CD4-positive, CD25-positive, alpha-beta regulatory T cell (primary cell): Measurements from ENCODE around the gene ACTC1. TPM values are rescaled to one million over a fixed set of nuclear protein-coding genes. Genes with fewer than 3 reads are reported as not detected.

Experiments used
- ATAC-seq, 2 donors: fragments of 150-1000 bp; cut with Tn5 transposase; one replicate each; pipeline ENCODE4 v1.10.0; 2021; ENCODE audit warnings: low read depth in 2 of 2, moderate number of reproducible peaks in 2 of 2, moderate library complexity in 1 of 2
- DNase-seq, 3 donors: peaks; one replicate each; pipeline versions ENCODE4 v3.0.0 to v3.0.0-alpha.2; 2012 to 2022; ENCODE audit warnings: mixed read lengths in 1 of 3
- H3K27ac ChIP-seq: one replicate; pipeline ENCODE4 v1.7.0; 2013; ENCODE audit warnings: mild to moderate bottlenecking, low read length; ENCODE audit not compliant: insufficient read depth, poor library complexity, severe bottlenecking
- H3K27me3 ChIP-seq: one replicate; pipeline ENCODE4 v1.7.0; 2013; ENCODE audit warnings: low read length; ENCODE audit not compliant: control insufficient read depth, insufficient read depth
- H3K36me3 ChIP-seq: one replicate; pipeline ENCODE4 v1.7.0; 2013; ENCODE audit warnings: mild to moderate bottlenecking, low read length, moderate library complexity; ENCODE audit not compliant: control insufficient read depth, insufficient read depth
- H3K4me1 ChIP-seq: 2 replicates; pipeline ENCODE4 v1.7.0; 2013; ENCODE audit warnings: mild to moderate bottlenecking, low read length; ENCODE audit not compliant: insufficient read depth, control insufficient read depth, poor library complexity, severe bottlenecking
- H3K4me3 ChIP-seq: one replicate; pipeline ENCODE4 v1.7.0; 2013; ENCODE audit warnings: low read depth, mild to moderate bottlenecking, low read length, moderate library complexity
- H3K9me3 ChIP-seq, 2 experiments: 1 replicate in 1 of 2; 2 replicates in 1 of 2; pipeline ENCODE4 v1.7.0; 2013; ENCODE audit warnings: low read length in 2 of 2, mild to moderate bottlenecking in 1 of 2, moderate library complexity in 1 of 2; ENCODE audit not compliant: control insufficient read depth in 2 of 2
- H3K27ac Mint-ChIP-seq, 3 donors: one replicate each; pipeline ENCODE4 v1.8.0; 2020 to 2022; ENCODE audit warnings: mild to moderate bottlenecking in 3 of 3, mixed read lengths in 3 of 3, moderate library complexity in 2 of 3
- H3K27me3 Mint-ChIP-seq: one replicate; pipeline ENCODE4 v1.8.0; 2022; ENCODE audit warnings: mild to moderate bottlenecking, mixed read lengths
- H3K36me3 Mint-ChIP-seq: one replicate; pipeline ENCODE4 v1.8.0; 2020; ENCODE audit warnings: mixed read lengths
- H3K4me1 Mint-ChIP-seq, 4 donors: one replicate each; pipeline ENCODE4 v1.8.0; 2020 to 2022; ENCODE audit warnings: mixed read lengths in 4 of 4, mild to moderate bottlenecking in 1 of 4
- H3K4me3 Mint-ChIP-seq, 4 donors: one replicate each; pipeline ENCODE4 v1.8.0; 2020 to 2022; ENCODE audit warnings: mild to moderate bottlenecking in 4 of 4, mixed read lengths in 4 of 4, moderate library complexity in 3 of 4
- H3K9me3 Mint-ChIP-seq, 7 donors: one replicate each; pipeline ENCODE4 v1.8.0; 2020 to 2022; ENCODE audit warnings: mixed read lengths in 7 of 7, mild to moderate bottlenecking in 3 of 7, moderate library complexity in 2 of 7
- polyA plus RNA-seq, 4 donors: library from polyadenylated mRNA; unstranded; fragments of 300-500 nt; fragmentation: Illumina TruSeq; gene quantifications; one replicate each; pipeline ENCODE4 v1.2.3, GENCODE V29; 2021
- total RNA-seq: library from RNA; stranded (reverse); gene quantifications from one replicate; pipeline ENCODE4 v1.2.3, GENCODE V29; 2022

ACTC1 gene
- total and polyA plus RNA-seq, 5 donors from 2014 or later: not detected

- peak within 1 kb of the TSS in 1 of 4 donors; percentile 68 for H3K4me3 Mint-ChIP-seq
- no peak within 1 kb of the TSS for H3K27ac ChIP-seq
- H3K4me1 ChIP-seq: no peaks in the 10 kb centered on the region
- no peaks in the 10 kb centered on the region for H3K9me3 ChIP-seq
- no peak within 1 kb of the TSS for H3K27ac Mint-ChIP-seq
- no peak within 1 kb of the TSS for H3K4me3 ChIP-seq
- H3K36me3 ChIP-seq: no peaks in the 10 kb centered on the region
- H3K27me3 Mint-ChIP-seq: peaks cover 65% of the 10 kb centered on the region
- H3K36me3 Mint-ChIP-seq: no peaks in the 10 kb centered on the region
- DNase-seq (peak in 1 of 3 donors; percentile 2), ATAC-seq (no peak)
- H3K4me1 Mint-ChIP-seq: peaks cover 0 to 9% (median 3%) of the 10 kb centered on the region in 4 donors
- H3K9me3 Mint-ChIP-seq: no peaks in the 10 kb centered on the region
- H3K27me3 ChIP-seq: peaks cover 39% of the 10 kb centered on the region
Measured at GRCh38 chr15:34754674-34755418, 40.5 kb downstream of the ACTC1 start, which contains the start of gene GJD2. TSS of gene GJD2 (minus strand) at chr15:34754998. CDS start at chr15:34754488, 510 bp downstream.

- H3K27me3 ChIP-seq: peaks cover 39% of the 10 kb centered on the region
- Mint-ChIP-seq H3K27me3 (peaks cover 71% of the 10 kb centered on the region), H3K4me3 (peak overlapping the region in 1 of 4 donors; percentile 68), H3K9me3 (no peaks in the 10 kb centered on the region), H3K4me1 (peaks cover 0 to 9% (median 3%) of the 10 kb centered on the region in 4 donors), H3K36me3 (no peaks in the 10 kb centered on the region), H3K27ac (no peak overlapping the region)
- H3K27ac ChIP-seq: no peak overlapping the region
- H3K4me1 ChIP-seq: no peaks in the 10 kb centered on the region
- DNase-seq: no peak
- ATAC-seq: no peak
- H3K4me3 ChIP-seq: no peak overlapping the region
- H3K36me3 ChIP-seq: no peaks in the 10 kb centered on the region
- no peaks in the 10 kb centered on the region for H3K9me3 ChIP-seq
Measured at GRCh38 chr15:34754171-34754601, 41.2 kb downstream of the ACTC1 start.

GRCh38 chr15:34753236-34753894, 42.0 kb downstream of the ACTC1 start:
- Histone ChIP-seq H3K4me1 (no peaks in the 10 kb centered on the region), H3K36me3 (no peaks in the 10 kb centered on the region), H3K27ac (no peak overlapping the region), H3K4me3 (no peak overlapping the region), H3K9me3 (no peaks in the 10 kb centered on the region), H3K27me3 (peaks cover 38% of the 10 kb centered on the region)
- peak overlapping the region in 1 of 4 donors; percentile 25 for H3K4me3 Mint-ChIP-seq
- H3K27me3 Mint-ChIP-seq: peaks cover 66% of the 10 kb centered on the region
- no peaks in the 10 kb centered on the region for H3K9me3 Mint-ChIP-seq
- H3K4me1 Mint-ChIP-seq: peaks cover 0 to 9% (median 3%) of the 10 kb centered on the region in 4 donors
- ATAC-seq (no peak), DNase-seq (peak in 1 of 3 donors; percentile 21)
- no peak overlapping the region for H3K27ac Mint-ChIP-seq
- H3K36me3 Mint-ChIP-seq: no peaks in the 10 kb centered on the region

GRCh38 chr15:34749691-34750090, 45.7 kb downstream of the ACTC1 start:
- Mint-ChIP-seq H3K36me3 (no peaks in the 10 kb centered on the region), H3K4me3 (no peak overlapping the region), H3K27ac (no peak overlapping the region), H3K4me1 (peaks cover 0 to 5% (median 1%) of the 10 kb centered on the region in 4 donors), H3K9me3 (peaks cover 0 to 7% (median 0%) of the 10 kb centered on the region in 7 donors), H3K27me3 (peaks cover 38% of the 10 kb centered on the region)
- Histone ChIP-seq H3K36me3 (no peaks in the 10 kb centered on the region), H3K4me3 (no peak overlapping the region), H3K27ac (no peak overlapping the region), H3K9me3 (no peaks in the 10 kb centered on the region), H3K27me3 (peaks cover 21% of the 10 kb centered on the region), H3K4me1 (no peaks in the 10 kb centered on the region)
- ATAC-seq (no peak), DNase-seq (no peak)

Other genes with a start within 250 kb of the ACTC1 start
- 545 TPM for gene GOLGA8B, start 211.9 kb downstream of the ACTC1 start, total RNA-seq
- 10 to 100 TPM in 2 of 4 donors, 1 to 10 TPM in 2; 5.1 to 14.2 (median 9.6) TPM for gene GOLGA8B, start 211.9 kb downstream of the ACTC1 start, polyA plus RNA-seq
- gene GJD2, start 40.6 kb downstream of the ACTC1 start, total RNA-seq: not detected
- gene GJD2, start 40.6 kb downstream of the ACTC1 start, polyA plus RNA-seq: not detected
- 36.6 TPM for gene AQR, start 174.2 kb upstream of the ACTC1 start, total RNA-seq
- gene AQR, start 174.2 kb upstream of the ACTC1 start, polyA plus RNA-seq: 10 to 100 TPM; 12.6 to 18.4 (median 15.7) TPM
- 34.1 TPM for gene ZNF770, start 192.7 kb upstream of the ACTC1 start, total RNA-seq
- 100 to 1,000 TPM; 100 to 129 (median 114) TPM for gene ZNF770, start 192.7 kb upstream of the ACTC1 start, polyA plus RNA-seq